HG02973 (cell line): Measurements from ENCODE around the gene ASMTL.
"Not testable (repeated sequence)": the region's sequence is repeated elsewhere in the genome, so short reads cannot be mapped to it uniquely, and the experiment has no call there.

Experiments used
- ATAC-seq: cut with Tn5 transposase; IDR thresholded peaks from one replicate; pipeline ENCODE4 v1.9.1; 2021; ENCODE audit warnings: moderate library complexity; ENCODE audit not compliant: unreplicated experiment

The ASMTL gene

DNA sequence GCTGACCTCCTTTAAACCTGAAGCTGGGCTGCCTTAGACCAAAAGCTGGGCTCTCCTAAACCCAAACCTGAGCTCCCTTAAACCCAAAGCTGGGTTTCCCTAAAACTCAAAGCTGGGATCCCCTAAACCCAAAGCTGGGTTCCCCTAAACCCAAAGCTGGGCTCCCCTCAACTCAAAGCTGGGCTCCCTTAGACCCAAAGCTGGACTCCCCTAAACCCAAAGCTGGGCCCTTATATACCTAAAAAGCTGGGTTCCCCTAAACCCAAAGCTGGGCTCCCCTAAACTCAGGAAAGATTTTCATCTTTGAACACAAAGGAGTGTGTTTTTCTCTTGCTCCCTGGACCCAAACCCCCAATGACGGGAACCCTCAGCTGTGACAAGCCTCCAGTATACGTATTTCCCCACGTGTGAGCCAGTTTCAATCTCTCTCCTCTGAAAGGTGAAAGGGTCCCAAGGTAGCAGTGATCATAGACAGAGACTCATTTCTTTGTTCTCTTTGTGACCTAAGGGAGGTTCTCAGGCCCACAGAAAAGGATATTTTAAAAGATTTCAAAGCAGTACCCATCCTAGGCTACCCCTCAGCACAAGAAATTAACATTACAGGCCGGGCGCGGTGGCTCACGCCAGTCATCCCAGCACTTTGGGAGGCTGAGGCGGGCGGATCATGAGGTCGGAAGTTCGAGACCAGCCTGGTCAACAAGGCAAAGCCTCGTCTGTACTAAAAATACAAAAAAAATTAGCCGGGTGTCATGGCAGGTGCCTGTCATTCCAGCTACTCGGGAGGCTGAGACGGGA lies 31.3 kb upstream of the ASMTL start:
- ATAC-seq = peak; percentile 58

GRCh38 chrX:1482530-1482928 lies 29.8 kb upstream of the ASMTL start:
- not testable (repeated sequence) for ATAC-seq

GRCh38 chrX:1481636-1482529 lies 29.2 kb upstream of the ASMTL start:
- peak; percentile 42 for ATAC-seq

- ATAC-seq = no peak
Measured at GRCh38 chrX:1480082-1480785, 27.5 kb upstream of the ASMTL start.

DNA sequence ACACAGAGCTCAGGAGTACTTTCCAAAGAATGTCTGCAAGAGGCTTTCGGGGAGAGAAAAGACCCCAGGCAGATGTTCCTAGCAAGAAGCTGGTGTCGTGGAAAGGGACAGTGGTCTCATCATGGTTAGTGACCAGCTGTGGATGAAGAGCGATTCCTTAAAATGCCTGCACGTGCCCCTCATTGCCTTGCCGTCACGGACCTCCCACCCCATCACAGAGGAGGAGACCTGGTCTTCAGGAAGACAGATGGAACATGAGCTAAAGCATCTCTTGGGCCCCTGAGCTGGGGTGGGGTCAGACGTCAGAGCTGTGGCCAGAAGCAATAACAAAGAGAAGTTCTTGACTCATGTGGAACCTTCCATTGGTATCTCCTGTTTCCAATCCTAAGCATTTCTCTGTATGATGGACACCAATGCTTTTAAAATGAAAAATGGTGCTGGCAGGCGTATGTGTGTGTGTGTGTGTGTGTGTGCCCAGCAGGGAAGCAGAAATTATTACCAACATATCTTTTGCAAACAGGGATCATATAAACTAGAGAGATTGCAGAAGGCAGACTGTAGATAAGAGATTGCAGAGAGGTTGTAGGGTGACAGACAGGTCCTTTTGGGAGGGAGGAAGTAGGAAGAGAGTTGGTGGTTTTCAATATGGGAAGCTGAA lies 25.2 kb upstream of the ASMTL start:
- no peak for ATAC-seq

GRCh38 chrX:1477229-1477628 lies 24.5 kb upstream of the ASMTL start:
- no peak for ATAC-seq

DNA sequence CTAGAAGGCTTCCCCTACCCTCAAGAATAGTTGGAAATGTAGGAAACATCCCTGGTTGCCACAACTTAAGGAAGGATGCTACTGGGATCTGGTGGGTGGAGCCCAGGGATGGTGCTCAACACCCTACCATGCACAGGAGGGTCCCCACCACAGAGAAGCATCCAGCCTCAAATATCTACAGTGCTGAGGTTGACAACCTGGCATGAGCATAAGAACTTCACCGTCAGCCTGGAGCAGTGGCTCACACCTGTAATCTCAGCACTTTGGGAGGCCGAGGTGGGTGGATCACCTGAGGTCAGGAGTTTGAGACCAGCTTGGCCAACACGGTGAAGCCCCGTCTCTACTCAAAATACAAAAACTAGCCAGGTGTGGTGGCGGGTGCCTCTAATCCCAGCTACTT lies 24.0 kb upstream of the ASMTL start:
- ATAC-seq = no peak

DNA sequence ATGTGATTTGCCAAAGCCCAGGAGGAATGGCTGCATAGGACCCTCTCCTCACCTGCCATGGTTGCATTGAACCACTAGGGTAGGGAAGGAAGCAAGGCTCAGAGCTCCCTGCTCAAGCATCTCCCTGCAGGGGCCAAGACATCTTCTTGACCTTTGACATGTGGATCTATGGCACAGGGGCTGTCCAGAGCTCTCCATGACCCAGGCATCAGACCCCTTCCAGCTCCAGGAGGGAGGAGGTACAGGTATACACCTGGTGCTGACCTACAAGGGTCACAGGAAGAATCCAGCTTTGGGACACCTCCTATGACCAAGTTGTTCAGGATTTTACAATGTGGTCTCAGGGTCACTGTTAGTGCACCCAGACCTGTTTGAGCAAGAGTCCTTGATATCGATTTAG lies 23.2 kb upstream of the ASMTL start:
- ATAC-seq = no peak

- ATAC-seq = no peak
Measured at GRCh38 chrX:1475481-1475880, 22.8 kb upstream of the ASMTL start.

DNA sequence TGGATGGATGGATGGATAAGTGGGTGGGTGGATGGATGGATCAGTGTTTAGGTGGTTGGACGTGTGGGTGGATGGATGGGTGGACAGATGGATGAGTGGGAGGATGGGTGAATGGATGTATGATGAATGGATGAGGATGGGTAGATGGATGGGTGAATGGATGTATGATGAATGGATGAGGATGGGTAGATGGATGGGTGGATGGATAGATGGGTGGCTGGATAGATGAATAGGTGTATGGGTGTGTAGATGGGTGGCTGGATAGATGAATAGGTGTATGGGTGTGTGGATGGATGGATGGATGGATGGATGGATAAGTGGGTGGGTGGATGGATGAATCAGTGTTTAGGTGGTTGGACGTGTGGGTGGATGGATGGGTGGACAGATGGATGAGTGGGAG lies 21.9 kb upstream of the ASMTL start:
- not testable (repeated sequence) for ATAC-seq

- no peak for ATAC-seq
Measured at GRCh38 chrX:1472975-1473374, 20.3 kb upstream of the ASMTL start.

- peak; percentile 32 for ATAC-seq
Measured at GRCh38 chrX:1468250-1468772, 15.6 kb upstream of the ASMTL start.

- peak; percentile 48 for ATAC-seq
Measured at GRCh38 chrX:1466971-1467561, 14.4 kb upstream of the ASMTL start.

DNA sequence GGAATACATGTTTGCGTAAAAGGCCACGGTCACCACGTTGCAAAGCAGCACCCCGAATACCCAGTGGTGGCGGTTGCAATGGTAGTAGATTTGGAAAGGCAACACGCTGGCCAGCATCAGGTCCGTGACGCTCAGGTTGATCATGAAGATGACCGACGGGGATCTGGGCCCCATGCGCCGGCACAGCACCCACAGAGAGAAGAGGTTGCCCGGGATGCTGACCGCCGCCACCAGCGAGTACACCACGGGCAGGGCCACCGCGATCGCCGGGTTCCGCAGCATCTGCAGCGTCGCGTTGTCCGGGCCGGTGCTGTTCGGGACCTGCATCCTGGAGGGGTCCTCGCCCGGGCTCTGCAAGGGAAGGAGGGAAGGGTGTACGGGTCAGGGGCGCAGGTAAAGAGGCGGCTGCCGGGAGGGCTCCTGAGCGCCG lies 13.5 kb upstream of the ASMTL start:
- no peak for ATAC-seq

- ATAC-seq = no peak
Measured at GRCh38 chrX:1465286-1466231, 12.8 kb upstream of the ASMTL start.

- no peak for ATAC-seq
Measured at GRCh38 chrX:1464971-1465285, 12.2 kb upstream of the ASMTL start.

GRCh38 chrX:1464041-1464970 lies 11.6 kb upstream of the ASMTL start:
- no peak for ATAC-seq

- ATAC-seq = no peak
Measured at GRCh38 chrX:1463581-1463980, 10.9 kb upstream of the ASMTL start.
